Liver (tissue), 3 donors: ENCODE results near the gene SEC22A.

Experiments used
- CTCF ChIP-seq: fragments of 150-350 bp; IDR thresholded peaks from 2 replicates; pipeline ENCODE4 v1.5.1; 2017; ENCODE audit warnings: improper control_type of control experiment, low read depth, low read length; ENCODE audit not compliant: missing input control
- EGR1 ChIP-seq, 2 donors: IDR thresholded peaks; 2 replicates each; pipeline ENCODE4 v1.6.1; 2016 to 2018; ENCODE audit warnings: antibody characterized with exemption in 2 of 2, low read depth in 2 of 2
- FOXA1 ChIP-seq: IDR thresholded peaks from 2 replicates; pipeline ENCODE4 v1.6.1; 2016; ENCODE audit warnings: antibody characterized with exemption
- GABPA ChIP-seq, 2 donors: IDR thresholded peaks in 1 of 2; conservative IDR thresholded peaks in 1 of 2; 2 replicates each; pipeline ENCODE4 v1.6.1; 2016; ENCODE audit warnings: antibody characterized with exemption in 2 of 2, mild to moderate bottlenecking in 1 of 2, moderate library complexity in 1 of 2
- HNF4G ChIP-seq: IDR thresholded peaks from 2 replicates; pipeline ENCODE4 v1.6.1; 2016; ENCODE audit warnings: antibody characterized with exemption
- JUND ChIP-seq, 2 donors: IDR thresholded peaks; 2 replicates each; pipeline ENCODE4 v1.6.1; 2016; ENCODE audit warnings: antibody characterized with exemption in 2 of 2
- MAX ChIP-seq: IDR thresholded peaks from 2 replicates; pipeline ENCODE4 v1.6.1; 2016; ENCODE audit warnings: antibody characterized with exemption
- RAD21 ChIP-seq, 2 donors: IDR thresholded peaks; 2 replicates each; pipeline ENCODE4 v1.6.1; 2016; ENCODE audit warnings: antibody characterized with exemption in 2 of 2, mild to moderate bottlenecking in 2 of 2
- REST ChIP-seq: IDR thresholded peaks from 2 replicates; pipeline ENCODE4 v1.6.1; 2016; ENCODE audit warnings: antibody characterized with exemption, mild to moderate bottlenecking
- SP1 ChIP-seq: IDR thresholded peaks from 2 replicates; pipeline ENCODE4 v1.6.1; 2018; ENCODE audit warnings: antibody characterized with exemption, mild to moderate bottlenecking
- TAF1 ChIP-seq: conservative IDR thresholded peaks from 2 replicates; pipeline ENCODE4 v1.6.1; 2016; ENCODE audit warnings: antibody characterized with exemption, mild to moderate bottlenecking
- YY1 ChIP-seq: IDR thresholded peaks from 2 replicates; pipeline ENCODE4 v1.6.1; 2016; ENCODE audit warnings: antibody characterized with exemption, mild to moderate bottlenecking
- ZBTB33 ChIP-seq: IDR thresholded peaks from 2 replicates; pipeline ENCODE4 v1.6.1; 2016; ENCODE audit warnings: antibody characterized with exemption
- donor health status: healthy.
- donor health status: healthy.

- TF ChIP-seq SP1 (no peak), CTCF (no peak), HNF4G (no peak), MAX (no peak), REST (no peak), GABPA (IDR thresholded peaks at IDR 0.05 in 1 of 2, conservative IDR thresholded peaks at IDR 0.05 in 1 of 2) (no peak), TAF1 (no peak), RAD21 (IDR thresholded peaks at IDR 0.05) (no peak), JUND (IDR thresholded peaks at IDR 0.05) (no peak), ZBTB33 (no peak), YY1 (no peak), FOXA1 (no peak), EGR1 (IDR thresholded peaks at IDR 0.05; ENCODE audit: low read depth in 2 of 2) (no peak)
These were observed 79.7 kb downstream of the SEC22A start for GRCh38 chr3:123281406-123281805.
